Skeletal muscle cell (primary cell): Measurements from ENCODE around the gene BAZ1A.
"Not testable (repeated sequence)": the region's sequence is repeated elsewhere in the genome, so short reads cannot be mapped to it uniquely, and the experiment has no call there.

Experiments used
- DNase-seq: peaks from one replicate; pipeline ENCODE4 v3.0.0-alpha.2; 2010; ENCODE audit warnings: low read depth
- H3K4me3 ChIP-seq: 2 replicates; pipeline ENCODE4 v1.5.1; 2011; ENCODE audit warnings: low read depth, mild to moderate bottlenecking, control low read depth, low read length, moderate library complexity

BAZ1A gene

DNA sequence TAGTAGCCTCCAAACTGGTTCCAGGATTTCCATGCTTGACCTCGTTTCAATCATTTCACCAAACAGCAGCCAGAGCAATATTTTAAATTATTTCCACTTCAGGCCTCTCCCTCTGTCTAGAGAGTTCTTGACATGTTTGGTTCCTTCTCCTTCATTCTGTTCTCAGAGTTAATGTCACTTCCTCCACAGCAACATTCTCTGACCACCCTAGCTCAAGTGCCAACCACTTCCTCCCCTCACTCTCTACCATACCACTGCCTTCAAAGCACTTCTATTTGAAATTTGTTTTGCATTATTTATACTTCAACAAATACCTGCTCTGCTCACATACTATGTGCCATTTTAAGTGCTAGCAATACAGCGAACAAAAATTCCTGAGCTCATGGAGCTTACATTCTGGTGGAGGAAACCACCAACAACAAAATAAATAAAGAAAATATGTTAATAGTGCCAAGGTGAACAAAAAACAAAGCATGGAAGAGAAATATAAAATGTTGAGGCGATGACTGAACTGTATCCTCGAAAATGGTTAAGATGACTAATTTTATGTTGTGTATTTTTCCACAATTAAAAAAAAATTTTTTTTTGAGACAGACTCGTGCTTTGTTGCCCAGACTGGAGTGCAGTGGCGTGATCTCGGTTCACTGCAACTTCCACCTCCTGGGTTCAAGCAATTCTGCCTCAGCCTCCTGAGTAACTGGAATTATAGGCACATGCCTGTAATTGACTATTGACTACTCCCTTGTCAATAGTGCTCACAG is 17.3 kb downstream of the BAZ1A start:
- no peak for DNase-seq
- no peak overlapping the region for H3K4me3 ChIP-seq

- H3K4me3 ChIP-seq = no peak overlapping the region
- no peak for DNase-seq
Measured at GRCh38 chr14:34853041-34853440, 22.1 kb downstream of the BAZ1A start.

- DNase-seq = peak; percentile 38
- H3K4me3 ChIP-seq = no peak overlapping the region
Measured at GRCh38 chr14:34851395-34851794, 23.8 kb downstream of the BAZ1A start.

DNA sequence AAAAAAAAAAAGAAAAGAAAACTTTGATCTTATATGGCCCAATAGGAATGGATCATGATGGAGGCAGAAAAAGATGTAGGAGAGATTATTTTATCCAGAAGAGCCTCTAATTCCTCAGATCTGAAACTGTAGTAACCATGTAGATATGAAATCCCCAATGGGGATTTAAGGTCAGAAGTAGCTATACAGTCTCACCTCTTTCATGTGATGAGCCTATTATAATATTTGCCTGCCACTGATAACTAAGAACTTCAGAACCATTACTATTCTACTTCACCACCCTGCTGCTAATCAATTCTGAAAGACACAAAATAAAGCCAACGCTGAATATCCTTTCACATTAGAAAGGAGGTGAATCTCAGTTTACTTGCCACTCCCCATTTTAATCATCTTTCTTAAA is 29.3 kb downstream of the BAZ1A start:
- no peak overlapping the region for H3K4me3 ChIP-seq
- DNase-seq = no peak

GRCh38 chr14:34843011-34843554 is 32.1 kb downstream of the BAZ1A start:
- DNase-seq = peak; percentile 28
- no peak overlapping the region for H3K4me3 ChIP-seq

- no peak for DNase-seq
- H3K4me3 ChIP-seq = no peak overlapping the region
Measured at GRCh38 chr14:34837801-34838322, 37.3 kb downstream of the BAZ1A start.

GRCh38 chr14:34835312-34835711 is 39.8 kb downstream of the BAZ1A start:
- DNase-seq = no peak
- no peak overlapping the region for H3K4me3 ChIP-seq

DNA sequence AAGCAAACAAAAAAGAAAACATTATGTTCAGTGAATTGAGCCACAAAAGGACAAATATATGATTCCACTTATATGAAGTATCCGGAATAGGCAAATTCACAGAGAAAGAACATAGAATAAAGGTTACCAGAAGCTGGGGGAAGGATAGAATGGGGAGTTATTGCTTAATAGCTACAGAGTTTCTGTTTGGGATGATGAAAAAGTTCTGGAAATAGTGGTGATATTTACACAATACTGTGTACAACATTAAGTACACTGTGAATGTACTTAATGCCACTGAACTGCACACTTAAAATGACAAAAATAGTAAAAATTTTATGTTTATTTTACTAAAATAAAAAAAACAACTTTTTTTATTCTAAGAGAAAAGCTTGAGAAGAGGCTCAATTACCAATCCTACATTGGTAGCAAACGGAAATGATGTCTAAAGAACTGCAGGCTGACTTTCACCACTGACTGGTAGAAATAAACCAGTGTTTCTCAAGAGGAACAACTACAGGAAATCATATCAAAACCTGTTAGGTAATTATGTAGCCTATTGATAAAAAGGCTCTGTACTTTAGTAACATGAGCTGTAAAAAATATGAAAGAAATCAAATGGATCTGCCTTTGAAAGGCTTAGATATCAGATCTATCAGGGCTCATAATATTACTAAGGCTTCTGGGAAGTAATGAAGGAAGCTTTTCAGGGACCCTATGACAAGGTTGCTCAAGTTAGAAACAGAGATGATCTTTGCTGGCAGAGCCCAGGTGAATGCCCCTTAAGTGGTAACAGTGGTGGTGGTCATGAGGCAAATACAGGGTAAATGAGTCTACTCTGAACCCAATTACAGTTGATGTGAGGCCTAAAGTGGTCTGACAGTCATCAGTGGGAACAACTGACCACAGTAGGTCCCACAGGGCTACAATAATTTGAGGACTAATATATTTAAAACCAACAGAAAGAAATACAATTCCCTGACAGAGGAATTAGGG is 41.3 kb downstream of the BAZ1A start:
- no peak for DNase-seq
- no peak overlapping the region for H3K4me3 ChIP-seq

DNA sequence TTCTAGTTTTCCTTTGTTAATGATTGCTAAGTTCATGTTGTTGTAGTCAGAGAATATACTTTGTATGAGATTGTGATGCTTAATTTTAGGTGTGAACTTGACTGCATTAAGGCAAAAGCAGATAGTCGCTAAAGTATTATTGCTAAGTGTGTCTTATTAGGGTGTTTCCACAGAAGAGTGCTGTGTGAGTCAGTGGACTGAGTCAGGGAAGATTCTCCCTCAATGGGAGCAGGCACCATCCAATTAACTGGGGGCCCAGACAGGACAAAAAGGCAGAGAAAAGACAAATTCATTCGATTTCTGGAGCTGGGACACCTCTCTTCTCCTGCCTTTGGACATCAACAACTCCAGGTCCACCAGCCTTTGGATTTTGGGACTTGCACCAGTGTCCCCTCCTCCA is 48.5 kb downstream of the BAZ1A start:
- no peak for DNase-seq
- no peak overlapping the region for H3K4me3 ChIP-seq

GRCh38 chr14:34824826-34825225 is 50.3 kb downstream of the BAZ1A start:
- no peak overlapping the region for H3K4me3 ChIP-seq
- no peak for DNase-seq

DNA sequence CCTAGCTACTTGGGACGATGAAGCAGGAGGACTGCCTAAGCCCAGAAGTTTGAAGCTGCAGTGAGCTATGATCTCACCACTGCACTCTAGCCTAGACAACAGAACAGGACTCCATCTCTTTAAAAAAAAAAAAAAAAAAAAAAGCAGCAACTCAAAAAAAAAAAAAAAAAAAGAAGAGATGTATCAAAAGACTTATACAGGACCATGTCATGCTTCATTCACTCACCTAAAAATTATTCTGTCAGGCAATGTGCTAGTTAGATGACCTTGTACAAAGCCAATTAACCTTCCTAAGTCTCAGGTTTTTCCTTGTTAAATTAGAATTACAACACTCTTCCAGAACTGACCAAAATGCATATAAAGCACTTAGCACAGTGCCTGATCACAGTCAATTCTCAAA is 50.9 kb downstream of the BAZ1A start:
- DNase-seq = no peak
- no peak overlapping the region for H3K4me3 ChIP-seq

DNA sequence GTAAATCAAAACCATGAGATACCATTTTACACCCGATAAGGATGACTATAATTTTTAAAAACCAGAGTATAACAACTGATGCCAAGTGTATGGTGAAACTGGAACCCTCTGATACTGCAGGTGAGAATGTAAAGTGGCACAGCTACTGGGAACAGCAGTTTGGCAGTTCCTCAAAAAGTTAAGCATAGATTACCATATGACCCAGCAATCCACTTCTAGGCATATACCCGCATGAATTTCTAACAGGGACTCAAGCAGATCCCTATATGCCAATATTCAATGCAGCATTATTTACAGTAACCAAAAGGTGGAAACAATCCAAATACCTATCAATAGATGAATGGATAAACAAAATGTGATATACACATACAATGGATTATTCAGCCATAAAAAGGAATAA is 57.4 kb downstream of the BAZ1A start:
- no peak for DNase-seq
- H3K4me3 ChIP-seq = no peak overlapping the region

GRCh38 chr14:34810028-34810427 is 65.1 kb downstream of the BAZ1A start:
- no peak overlapping the region for H3K4me3 ChIP-seq
- DNase-seq = no peak

DNA sequence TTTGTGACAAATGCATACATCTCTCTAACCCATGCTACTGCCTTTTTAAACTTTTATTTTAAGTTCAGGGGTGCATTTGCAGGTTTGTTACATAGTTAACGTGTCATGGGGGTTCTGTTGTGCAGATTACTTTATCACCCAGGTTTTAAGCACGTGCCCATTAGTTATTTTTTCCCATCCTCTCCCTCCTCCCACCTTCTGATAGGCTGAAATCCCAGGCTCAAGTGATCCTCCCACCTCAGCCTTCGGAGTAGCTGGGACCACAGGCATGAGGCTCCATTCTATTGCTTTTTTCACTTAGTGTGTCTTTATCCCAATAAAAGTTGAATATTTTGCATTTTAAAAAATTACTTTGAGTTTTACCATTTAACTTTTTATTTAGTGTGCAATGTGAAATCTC is 68.9 kb downstream of the BAZ1A start:
- H3K4me3 ChIP-seq = no peak overlapping the region
- no peak for DNase-seq

DNA sequence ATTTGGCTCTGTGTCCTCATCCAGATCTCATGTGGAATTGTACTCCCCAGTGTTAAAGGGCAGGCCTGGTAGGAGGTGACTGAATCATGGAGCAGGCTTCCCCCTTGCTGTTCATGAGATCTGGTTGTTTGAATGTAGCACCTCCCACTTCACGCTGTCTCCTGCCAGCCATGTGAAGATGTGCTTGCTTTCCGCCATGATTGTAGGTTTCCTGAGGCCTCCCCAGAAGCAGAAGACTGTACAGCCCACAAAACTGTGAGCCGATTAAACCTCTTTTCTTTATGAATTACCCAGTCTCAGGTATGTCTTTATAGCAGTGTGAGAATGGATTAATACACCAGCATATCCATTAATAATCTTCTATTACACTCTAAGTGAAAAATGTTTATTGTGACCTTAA is 70.2 kb downstream of the BAZ1A start:
- DNase-seq = no peak
- no peak overlapping the region for H3K4me3 ChIP-seq

- not testable (repeated sequence) for H3K4me3 ChIP-seq
Measured at GRCh38 chr14:34798861-34799260, 76.3 kb downstream of the BAZ1A start.

DNA sequence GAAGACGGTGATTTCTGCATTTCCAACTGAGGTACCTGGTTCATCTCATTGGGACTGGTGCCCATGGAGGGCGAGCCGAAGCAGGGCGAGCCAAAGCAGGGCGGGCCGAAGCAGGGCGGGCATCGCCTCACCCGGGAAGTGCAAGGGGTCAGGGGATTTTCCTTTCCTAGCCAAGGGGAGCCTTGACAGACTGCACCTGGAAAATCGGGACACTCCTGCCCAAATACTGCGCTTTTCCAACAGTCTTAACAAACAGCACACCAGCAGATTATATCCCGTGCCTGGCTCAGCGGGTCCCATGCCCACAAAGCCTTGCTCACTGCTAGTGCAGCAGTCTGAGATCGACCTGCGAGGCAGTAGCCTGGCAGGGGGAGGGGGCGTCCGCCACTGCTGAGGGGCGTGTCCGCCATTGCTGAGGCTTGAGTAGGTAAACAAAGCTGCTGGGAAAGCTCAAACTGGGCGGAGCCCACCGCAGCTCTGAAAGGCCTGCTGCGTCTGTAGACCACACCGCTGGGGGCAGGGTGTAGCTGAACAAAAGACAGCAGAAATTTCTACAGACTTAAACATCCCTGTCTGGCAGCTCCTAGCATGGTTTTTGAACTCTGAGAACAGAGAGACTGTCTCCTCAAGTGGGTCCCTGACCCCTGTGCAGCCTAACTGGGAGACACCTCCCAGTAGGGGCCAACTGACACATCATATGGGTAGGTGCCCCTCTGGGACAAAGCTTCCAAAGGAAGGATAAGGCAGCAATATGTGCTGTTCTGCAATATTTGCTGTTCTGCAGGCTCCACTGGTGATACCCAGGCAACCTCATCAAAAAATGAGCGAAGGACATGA is 77.2 kb downstream of the BAZ1A start:
- no peak overlapping the region for H3K4me3 ChIP-seq
- no peak for DNase-seq

More at GRCh38 chr14:34798861-34799260, 76.3 kb downstream of the BAZ1A start:
- not testable (repeated sequence) for DNase-seq

GRCh38 chr14:34796902-34797301 is 78.3 kb downstream of the BAZ1A start:
- no peak for DNase-seq
- no peak overlapping the region for H3K4me3 ChIP-seq

DNA sequence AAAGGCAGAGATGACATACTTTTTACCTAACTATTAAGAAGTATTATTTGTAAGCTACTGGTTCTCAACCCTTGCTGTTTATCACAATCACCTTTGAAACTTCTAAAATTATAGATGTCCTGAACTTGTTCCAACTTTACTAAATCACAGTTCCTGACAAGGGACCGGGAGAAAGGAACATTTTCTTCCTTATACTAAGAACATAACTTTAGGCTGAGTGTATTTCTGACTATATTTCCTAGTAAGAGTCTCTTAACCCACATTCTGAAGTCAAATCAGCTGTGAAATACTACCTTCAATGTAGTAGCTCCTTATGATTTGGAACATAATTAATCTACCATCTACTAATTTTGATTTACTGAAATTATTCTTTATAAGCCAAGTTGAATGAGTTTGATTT is 80.2 kb downstream of the BAZ1A start:
- H3K4me3 ChIP-seq = no peak overlapping the region
- no peak for DNase-seq
